ENCODE results near the gene ERMP1. TPM values are rescaled to one million over a fixed set of nuclear protein-coding genes. Genes with fewer than 3 reads are reported as not detected.
"Not testable (repeated sequence)": the region's sequence is repeated elsewhere in the genome, so short reads cannot be mapped to it uniquely, and the experiment has no call there.

ERMP1 gene
- polyA plus RNA-seq, 2 donors = 9.9 to 12.5 TPM

DNA sequence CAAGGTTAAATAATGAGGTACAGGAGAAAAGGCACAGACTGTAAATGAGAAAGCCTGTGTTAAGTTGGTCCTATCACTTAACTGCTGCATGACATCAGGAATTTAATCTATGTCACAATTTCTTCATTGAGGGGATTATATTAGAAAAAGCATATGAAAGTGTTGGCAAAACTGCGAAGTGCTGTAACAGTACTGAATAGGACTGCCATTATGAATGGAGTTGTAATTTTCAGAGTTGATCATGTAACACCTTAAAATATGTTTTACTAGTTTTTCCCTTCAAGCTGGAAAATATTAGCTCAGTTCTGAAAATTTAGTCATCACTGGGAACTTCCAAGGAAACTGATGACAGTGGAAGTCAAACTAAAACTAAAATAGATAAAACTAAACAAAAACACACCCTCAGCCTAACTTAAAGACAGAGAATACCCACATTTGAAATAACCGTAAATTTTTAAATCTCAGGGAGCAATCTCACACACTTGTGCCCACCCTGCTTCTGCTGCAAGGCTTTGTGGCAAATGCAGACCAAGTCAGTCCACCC is 45.1 kb downstream of the ERMP1 start:
- Histone ChIP-seq H3K4me3 (ENCODE audit: low read depth in 1 of 2, low read length in 2 of 2) (no peak overlapping the region), H3K36me3 (ENCODE audit: control insufficient read depth in 2 of 2, insufficient read depth in 2 of 2, low read length in 1 of 2) (peaks cover 5 to 14% of the 10 kb centered on the region in 2 donors), H3K27me3 (ENCODE audit: control insufficient read depth in 1 of 2, insufficient read depth in 2 of 2, low read length in 2 of 2) (no peaks in the 10 kb centered on the region), H3K4me1 (ENCODE audit: control insufficient read depth in 2 of 2, insufficient read depth in 2 of 2, low read length in 1 of 2) (no peaks in the 10 kb centered on the region), H3K9me3 (ENCODE audit: control insufficient read depth in 2 of 2, insufficient read depth in 1 of 2, low read depth in 1 of 2, low read length in 1 of 2) (no peaks in the 10 kb centered on the region), H3K27ac (ENCODE audit: low read depth in 2 of 2, low read length in 1 of 2) (no peak overlapping the region)
- WGBS, 2 donors = 94% methylated on average over 2 of the region's 2 CpGs

DNA sequence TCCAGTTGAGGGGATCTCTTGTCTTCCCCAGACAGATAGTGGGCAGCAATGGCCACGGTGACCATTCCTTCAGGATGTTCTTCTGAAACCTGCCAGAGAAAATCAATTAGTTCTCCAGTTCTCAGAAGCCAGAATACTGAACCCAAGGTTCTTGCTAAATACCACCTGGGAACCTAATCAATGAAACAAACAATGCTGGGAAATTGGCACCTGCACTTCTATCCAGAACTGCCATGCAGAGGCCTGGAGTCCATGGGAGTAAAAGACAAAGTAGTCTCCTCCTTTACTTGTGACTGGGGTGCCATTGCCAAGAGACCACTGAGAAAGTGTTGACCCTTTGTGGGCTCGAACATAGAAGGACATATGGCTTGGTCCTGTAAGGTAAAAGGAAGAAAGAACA is 45.7 kb downstream of the ERMP1 start:
- no peak overlapping the region for H3K4me3 ChIP-seq (ENCODE audit: low read depth in 1 of 2, low read length in 2 of 2)
- H3K36me3 ChIP-seq (ENCODE audit: control insufficient read depth in 2 of 2, insufficient read depth in 2 of 2, low read length in 1 of 2) = peaks cover 5 to 14% of the 10 kb centered on the region in 2 donors
- WGBS, 2 donors = 90 to 96% methylated on average over 2 of the region's 2 CpGs

DNA sequence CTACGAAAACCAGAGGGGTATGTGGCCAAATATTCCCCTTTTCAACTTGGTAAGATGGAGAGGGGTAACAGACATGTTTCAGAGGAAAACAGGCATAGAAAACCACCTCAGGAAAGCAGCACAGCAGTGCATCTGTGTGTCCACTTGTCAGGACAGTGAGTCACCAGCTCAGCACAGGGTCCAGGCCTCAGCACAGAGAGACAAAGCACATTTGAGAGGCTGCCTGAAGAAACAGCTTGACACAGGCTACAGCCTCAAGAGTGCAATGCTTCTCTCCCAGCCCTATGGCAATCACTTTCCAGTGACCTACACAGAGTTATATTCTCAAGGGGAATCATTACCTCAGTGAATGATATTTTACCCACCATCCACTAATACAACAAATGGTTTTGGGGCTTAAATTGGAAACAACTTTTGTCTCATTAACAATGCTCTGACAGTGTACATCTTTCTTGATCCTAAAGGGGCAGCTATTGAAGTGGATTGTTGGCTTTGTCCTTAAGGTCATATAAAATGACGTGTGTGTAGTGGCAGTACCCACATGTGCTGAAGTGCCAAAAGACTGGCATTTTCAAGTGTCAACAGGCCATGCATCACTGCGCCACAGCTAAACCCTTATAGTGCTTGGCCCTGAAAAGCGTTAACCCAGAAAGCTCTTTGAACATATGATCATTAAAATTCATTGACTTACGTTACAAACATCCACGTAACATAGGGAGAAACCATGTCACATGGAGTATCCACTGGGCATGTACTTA is 46.4 kb downstream of the ERMP1 start:
- H3K27me3 ChIP-seq (ENCODE audit: control insufficient read depth in 1 of 2, insufficient read depth in 2 of 2, low read length in 2 of 2) = no peaks in the 10 kb centered on the region
- H3K27ac ChIP-seq (ENCODE audit: low read depth in 2 of 2, low read length in 1 of 2) = no peak overlapping the region
- H3K4me1 ChIP-seq (ENCODE audit: control insufficient read depth in 2 of 2, insufficient read depth in 2 of 2, low read length in 1 of 2) = no peaks in the 10 kb centered on the region
- no peaks in the 10 kb centered on the region for H3K9me3 ChIP-seq (ENCODE audit: control insufficient read depth in 2 of 2, insufficient read depth in 1 of 2, low read depth in 1 of 2, low read length in 1 of 2)
- 92 to 96% methylated on average over 6 of the region's 6 CpGs for WGBS, 2 donors
- peaks cover 5 to 14% of the 10 kb centered on the region in 2 donors for H3K36me3 ChIP-seq (ENCODE audit: control insufficient read depth in 2 of 2, insufficient read depth in 2 of 2, low read length in 1 of 2)
- no peak overlapping the region for H3K4me3 ChIP-seq (ENCODE audit: low read depth in 1 of 2, low read length in 2 of 2)

More for the DNA sequence above, 45.7 kb downstream of the ERMP1 start:
- no peaks in the 10 kb centered on the region for H3K9me3 ChIP-seq (ENCODE audit: control insufficient read depth in 2 of 2, insufficient read depth in 1 of 2, low read depth in 1 of 2, low read length in 1 of 2)
- no peaks in the 10 kb centered on the region for H3K4me1 ChIP-seq (ENCODE audit: control insufficient read depth in 2 of 2, insufficient read depth in 2 of 2, low read length in 1 of 2)
- H3K27ac ChIP-seq (ENCODE audit: low read depth in 2 of 2, low read length in 1 of 2) = no peak overlapping the region
- H3K27me3 ChIP-seq (ENCODE audit: control insufficient read depth in 1 of 2, insufficient read depth in 2 of 2, low read length in 2 of 2) = no peaks in the 10 kb centered on the region

DNA sequence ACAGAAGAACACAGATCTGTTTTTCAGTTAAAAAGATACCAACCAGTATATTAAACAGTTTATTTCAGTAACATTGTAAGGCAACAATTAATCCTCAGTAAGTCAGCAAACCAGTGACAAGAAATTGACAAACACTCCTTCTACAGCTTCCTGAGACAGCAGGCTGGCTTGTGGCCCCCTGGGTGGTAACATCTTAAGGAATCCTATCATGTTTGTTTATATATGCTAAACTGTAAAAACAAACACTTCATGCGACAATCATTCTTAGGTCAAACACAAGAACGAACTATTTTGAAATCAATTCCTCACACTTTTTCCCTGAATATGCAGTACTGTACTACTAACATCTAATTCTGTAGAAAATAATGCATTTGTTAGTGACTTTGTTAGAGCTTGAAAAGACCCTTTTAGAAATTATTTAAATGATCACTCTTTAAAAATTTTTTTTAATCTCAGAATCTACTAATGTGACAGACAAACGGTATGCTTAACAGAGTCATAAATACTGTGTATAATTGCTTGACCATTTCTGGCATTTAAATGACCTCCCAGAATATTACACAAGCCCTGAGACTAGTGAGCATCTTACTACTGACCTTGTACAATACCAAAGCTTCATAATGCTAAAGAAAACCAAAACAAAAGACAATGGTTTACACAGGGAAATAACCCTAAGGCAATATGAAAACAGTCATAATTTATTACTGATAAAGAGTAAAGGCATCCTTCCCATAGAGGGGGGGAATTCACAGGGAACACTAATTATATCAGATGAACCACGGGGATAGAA is 48.2 kb downstream of the ERMP1 start:
- H3K27me3 ChIP-seq (ENCODE audit: control insufficient read depth in 1 of 2, insufficient read depth in 2 of 2, low read length in 2 of 2) = no peaks in the 10 kb centered on the region
- H3K27ac ChIP-seq (ENCODE audit: low read depth in 2 of 2, low read length in 1 of 2) = no peak overlapping the region
- 58 to 71% methylated on average over 4 of the region's 4 CpGs for WGBS, 2 donors
- no peak overlapping the region for H3K4me3 ChIP-seq (ENCODE audit: low read depth in 1 of 2, low read length in 2 of 2)
- no peaks in the 10 kb centered on the region for H3K4me1 ChIP-seq (ENCODE audit: control insufficient read depth in 2 of 2, insufficient read depth in 2 of 2, low read length in 1 of 2)
- H3K36me3 ChIP-seq (ENCODE audit: control insufficient read depth in 2 of 2, insufficient read depth in 2 of 2, low read length in 1 of 2) = peaks cover 11 to 21% of the 10 kb centered on the region in 2 donors
- H3K9me3 ChIP-seq (ENCODE audit: control insufficient read depth in 2 of 2, insufficient read depth in 1 of 2, low read depth in 1 of 2, low read length in 1 of 2) = peaks cover 0 to 1% of the 10 kb centered on the region in 2 donors

DNA sequence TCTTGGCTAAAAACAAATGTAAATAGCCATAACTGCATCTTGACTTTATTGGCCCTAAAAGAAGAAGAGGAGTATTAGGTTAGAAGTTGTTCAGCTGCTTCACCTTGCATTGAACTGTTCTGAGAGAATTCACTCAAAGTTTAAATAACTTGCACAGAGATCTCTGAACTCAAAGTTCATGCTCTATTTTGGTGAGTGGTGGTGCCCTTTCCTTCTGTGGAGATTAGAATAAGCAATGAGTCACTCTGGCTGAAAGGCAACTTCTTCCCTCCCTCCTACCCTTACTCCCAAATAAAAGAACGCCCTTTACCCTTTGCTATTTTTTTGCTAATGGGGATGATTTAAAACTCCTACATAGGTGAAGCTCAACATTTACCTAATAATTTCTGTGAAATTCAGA is 48.9 kb downstream of the ERMP1 start:
- Histone ChIP-seq H3K36me3 (ENCODE audit: control insufficient read depth in 2 of 2, insufficient read depth in 2 of 2, low read length in 1 of 2) (peaks cover 15 to 25% of the 10 kb centered on the region in 2 donors), H3K9me3 (ENCODE audit: control insufficient read depth in 2 of 2, insufficient read depth in 1 of 2, low read depth in 1 of 2, low read length in 1 of 2) (peaks cover 4% of the 10 kb centered on the region in 2 donors), H3K27ac (ENCODE audit: low read depth in 2 of 2, low read length in 1 of 2) (no peak overlapping the region), H3K27me3 (ENCODE audit: control insufficient read depth in 1 of 2, insufficient read depth in 2 of 2, low read length in 2 of 2) (no peaks in the 10 kb centered on the region), H3K4me3 (ENCODE audit: low read depth in 1 of 2, low read length in 2 of 2) (no peak overlapping the region), H3K4me1 (ENCODE audit: control insufficient read depth in 2 of 2, insufficient read depth in 2 of 2, low read length in 1 of 2) (no peaks in the 10 kb centered on the region)
- 88 to 95% methylated on average over 1 of the region's 1 CpG for WGBS, 2 donors

DNA sequence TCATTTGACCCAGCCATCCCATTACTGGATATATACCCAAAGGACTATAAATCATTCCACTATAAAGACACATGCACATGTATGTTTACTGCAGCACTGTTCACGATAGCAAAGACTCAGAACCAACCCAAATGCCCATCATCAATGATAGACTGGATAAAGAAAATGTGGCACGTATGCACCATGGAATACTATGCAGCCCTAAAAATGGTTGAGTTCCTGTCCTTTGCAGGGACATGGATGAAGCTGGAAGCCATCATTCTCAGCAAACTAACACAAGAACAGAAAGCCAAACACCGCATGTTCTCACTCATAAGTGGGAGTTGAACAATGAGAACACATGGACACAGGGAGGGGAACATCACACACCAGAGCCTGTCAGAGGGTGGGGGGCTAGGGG is 49.5 kb downstream of the ERMP1 start:
- not testable (repeated sequence) for H3K27ac ChIP-seq (ENCODE audit: low read depth in 2 of 2, low read length in 1 of 2); H3K4me3 ChIP-seq (ENCODE audit: low read depth in 1 of 2, low read length in 2 of 2); H3K27me3 ChIP-seq (ENCODE audit: control insufficient read depth in 1 of 2, insufficient read depth in 2 of 2, low read length in 2 of 2); H3K4me1 ChIP-seq (ENCODE audit: control insufficient read depth in 2 of 2, insufficient read depth in 2 of 2, low read length in 1 of 2); H3K9me3 ChIP-seq (ENCODE audit: control insufficient read depth in 2 of 2, insufficient read depth in 1 of 2, low read depth in 1 of 2, low read length in 1 of 2)
- WGBS, 2 donors = 97 to 99% methylated on average over 3 of the region's 3 CpGs
- H3K36me3 ChIP-seq (ENCODE audit: control insufficient read depth in 2 of 2, insufficient read depth in 2 of 2, low read length in 1 of 2) = peaks cover 15 to 30% of the 10 kb centered on the region in 2 donors

DNA sequence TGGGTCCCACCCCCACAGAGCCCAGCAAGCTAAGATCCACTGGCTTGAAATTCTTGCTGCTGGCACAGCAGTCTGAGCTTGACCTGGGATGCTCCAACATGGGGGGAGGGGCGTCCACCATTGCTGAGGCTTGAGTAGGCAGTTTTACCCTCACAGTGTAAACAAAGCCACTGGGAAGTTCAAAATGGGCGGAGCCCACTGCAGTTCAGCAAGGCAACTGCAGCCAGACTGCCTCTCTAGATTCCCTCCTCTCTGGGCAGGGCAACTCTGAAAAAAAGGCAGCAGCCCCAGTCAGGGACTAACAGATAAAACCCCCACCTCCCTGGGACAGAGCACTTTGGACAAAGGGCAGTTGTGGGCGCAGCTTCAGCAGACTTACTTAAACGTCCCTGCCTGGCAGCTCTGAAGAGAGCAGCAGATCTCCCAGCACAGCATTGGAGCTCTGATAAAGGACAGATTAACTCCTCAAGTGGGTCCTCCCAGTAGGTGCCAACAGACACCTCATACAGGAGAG is 53.2 kb downstream of the ERMP1 start:
- H3K36me3 ChIP-seq (ENCODE audit: control insufficient read depth in 2 of 2, insufficient read depth in 2 of 2, low read length in 1 of 2) = peaks cover 9 to 18% of the 10 kb centered on the region in 2 donors
- WGBS, 2 donors = 97 to 99% methylated on average over 4 of the region's 4 CpGs
- H3K4me1 ChIP-seq (ENCODE audit: control insufficient read depth in 2 of 2, insufficient read depth in 2 of 2, low read length in 1 of 2); H3K9me3 ChIP-seq (ENCODE audit: control insufficient read depth in 2 of 2, insufficient read depth in 1 of 2, low read depth in 1 of 2, low read length in 1 of 2); H3K27me3 ChIP-seq (ENCODE audit: control insufficient read depth in 1 of 2, insufficient read depth in 2 of 2, low read length in 2 of 2); H3K4me3 ChIP-seq (ENCODE audit: low read depth in 1 of 2, low read length in 2 of 2); H3K27ac ChIP-seq (ENCODE audit: low read depth in 2 of 2, low read length in 1 of 2): not testable (repeated sequence)

DNA sequence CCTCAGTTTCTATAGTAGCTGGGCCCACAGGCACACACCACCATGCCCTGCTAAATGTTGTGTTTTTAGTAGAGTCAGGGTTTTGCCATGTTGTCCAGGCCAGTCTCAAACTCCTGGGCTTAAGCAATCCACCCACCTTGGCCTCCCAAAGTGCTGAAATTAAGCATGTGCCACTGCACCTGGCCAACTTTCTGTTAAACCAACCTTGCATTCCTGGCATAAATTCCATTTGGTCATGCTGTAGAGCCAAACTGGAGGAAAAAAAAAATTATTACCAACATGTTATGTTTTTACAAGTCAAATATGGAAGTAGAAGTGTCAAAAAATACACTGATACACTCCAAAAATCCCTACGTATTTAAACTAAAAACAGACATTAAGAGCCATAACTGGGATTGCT is 54.1 kb downstream of the ERMP1 start:
- WGBS, 2 donors = 97 to 100% methylated on average over 1 of the region's 1 CpG
- peaks cover 9 to 22% of the 10 kb centered on the region in 2 donors for H3K36me3 ChIP-seq (ENCODE audit: control insufficient read depth in 2 of 2, insufficient read depth in 2 of 2, low read length in 1 of 2)

DNA sequence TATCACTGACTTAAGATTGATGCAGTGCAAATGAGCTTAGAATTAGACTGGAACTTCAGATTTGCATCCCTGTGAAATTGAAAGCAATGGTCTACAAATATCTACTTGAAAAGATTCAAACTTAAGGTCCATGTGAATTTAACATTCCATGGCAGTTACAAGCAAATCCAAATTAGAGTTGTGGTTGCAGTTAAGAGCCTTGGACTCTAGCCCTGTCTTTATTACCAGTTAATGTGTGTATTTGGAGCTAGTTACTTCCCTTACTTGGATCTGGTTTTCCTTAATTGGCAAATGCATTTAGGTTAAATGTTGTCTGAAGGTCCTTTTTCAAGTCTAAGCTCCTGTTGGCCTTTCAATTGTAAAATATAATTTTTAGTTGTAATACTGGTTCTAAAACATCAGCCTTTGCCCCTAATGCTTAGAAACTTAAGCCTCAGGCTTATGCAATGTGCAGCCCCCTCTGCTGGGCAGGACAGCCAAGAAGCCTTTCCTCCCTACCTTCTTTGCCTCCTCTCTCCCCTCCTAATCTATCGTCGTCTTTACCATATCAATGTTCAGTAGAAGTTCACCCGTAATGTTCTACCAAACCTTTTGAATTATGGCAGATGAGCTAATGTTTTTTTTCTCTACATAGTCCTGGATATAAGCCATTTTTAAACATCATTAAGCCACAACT is 59.5 kb downstream of the ERMP1 start:
- WGBS, 2 donors = 91 to 96% methylated on average over 3 of the region's 3 CpGs
- Histone ChIP-seq H3K4me1 (ENCODE audit: control insufficient read depth in 2 of 2, insufficient read depth in 2 of 2, low read length in 1 of 2) (no peaks in the 10 kb centered on the region), H3K27ac (ENCODE audit: low read depth in 2 of 2, low read length in 1 of 2) (no peak overlapping the region), H3K4me3 (ENCODE audit: low read depth in 1 of 2, low read length in 2 of 2) (no peak overlapping the region), H3K36me3 (ENCODE audit: control insufficient read depth in 2 of 2, insufficient read depth in 2 of 2, low read length in 1 of 2) (peaks cover 10 to 11% of the 10 kb centered on the region in 2 donors), H3K9me3 (ENCODE audit: control insufficient read depth in 2 of 2, insufficient read depth in 1 of 2, low read depth in 1 of 2, low read length in 1 of 2) (no peaks in the 10 kb centered on the region), H3K27me3 (ENCODE audit: control insufficient read depth in 1 of 2, insufficient read depth in 2 of 2, low read length in 2 of 2) (no peaks in the 10 kb centered on the region)

More for the DNA sequence above, 54.1 kb downstream of the ERMP1 start:
- no peak overlapping the region for H3K4me3 ChIP-seq (ENCODE audit: low read depth in 1 of 2, low read length in 2 of 2)
- no peaks in the 10 kb centered on the region for H3K27me3 ChIP-seq (ENCODE audit: control insufficient read depth in 1 of 2, insufficient read depth in 2 of 2, low read length in 2 of 2)
- H3K9me3 ChIP-seq (ENCODE audit: control insufficient read depth in 2 of 2, insufficient read depth in 1 of 2, low read depth in 1 of 2, low read length in 1 of 2) = peaks cover 4 to 8% of the 10 kb centered on the region in 2 donors
- no peaks in the 10 kb centered on the region for H3K4me1 ChIP-seq (ENCODE audit: control insufficient read depth in 2 of 2, insufficient read depth in 2 of 2, low read length in 1 of 2)
- H3K27ac ChIP-seq (ENCODE audit: low read depth in 2 of 2, low read length in 1 of 2) = no peak overlapping the region
